Gastroesophageal sphincter (tissue), 4 donors: ENCODE measurements around the gene MPRIP. TPM values are rescaled to one million over a fixed set of nuclear protein-coding genes. Genes with fewer than 3 reads are reported as not detected.

ENCODE experiments used
- ATAC-seq: fragments of 150-250 bp; one replicate; pipeline ENCODE4 v1.9.1; 2016; ENCODE audit warnings: mild to moderate bottlenecking, moderate library complexity
- H3K27ac ChIP-seq, 4 donors: fragments of 200-600 bp; sonication (generic) in 3 of 4; 1 replicate in 3 of 4; 2 replicates in 1 of 4; pipeline ENCODE4 v1.5.1; 2016 to 2019
- H3K27me3 ChIP-seq: fragments of 200-600 bp; sonication (generic); one replicate; pipeline ENCODE4 v1.5.1; 2019
- H3K36me3 ChIP-seq, 2 donors: fragments of 200-600 bp; sonication (generic); one replicate each; pipeline ENCODE4 v1.5.1; 2019; ENCODE audit warnings: control low read depth in 1 of 2
- H3K4me1 ChIP-seq, 3 donors: fragments of 200-600 bp; sonication (generic); 1 replicate in 2 of 3; 2 replicates in 1 of 3; pipeline ENCODE4 v1.5.1; 2016 to 2019; ENCODE audit warnings: control low read depth in 2 of 3
- H3K4me3 ChIP-seq, 2 donors: fragments of 200-600 bp; sonication (generic); one replicate each; pipeline ENCODE4 v1.5.1; 2019; ENCODE audit warnings: mild to moderate bottlenecking in 1 of 2, moderate library complexity in 1 of 2
- H3K9me3 ChIP-seq, 3 donors: fragments of 200-600 bp; sonication (generic); one replicate each; pipeline ENCODE4 v1.5.1; 2017 to 2019; ENCODE audit warnings: control low read depth in 2 of 3
- EP300 ChIP-seq: sonication (generic); formaldehyde crosslinking; IDR thresholded peaks from one replicate; pipeline ENCODE4 v1.6.1; 2017; ENCODE audit warnings: antibody characterized with exemption, mild to moderate bottlenecking
- POLR2A ChIP-seq, 2 donors: fragments of 450-650 bp; IDR thresholded peaks; one replicate each; pipeline ENCODE4 v1.6.1; 2017; ENCODE audit warnings: antibody characterized with exemption in 2 of 2, mild to moderate bottlenecking in 2 of 2, moderate library complexity in 1 of 2
- POLR2AphosphoS5 ChIP-seq: sonication (generic); formaldehyde crosslinking; IDR thresholded peaks from one replicate; pipeline ENCODE4 v1.6.1; 2017; ENCODE audit warnings: antibody characterized with exemption
- WGBS, 2 donors: methylation state at CpG; one replicate each; pipeline ENCODE4 v1.1.5; 2018; ENCODE audit warnings: low coverage in 1 of 2; 5-methylcytosine and 5-hydroxymethylcytosine counted together
- total RNA-seq, 4 donors: library from RNA; depleted of rRNA; stranded (reverse); fragments of >200 nt; gene quantifications; one replicate each; pipeline ENCODE4 v1.1.0, GENCODE V29; 2016
- TF ChIP-seq, protein P1 (sequence below), 4 experiments: fragments of 200-600 bp in 2 of 4; fragments of 450-650 bp in 2 of 4; sonication (generic) in 1 of 4; IDR thresholded peaks; one replicate each; pipeline ENCODE4 v1.5.1; 2017 to 2019; ENCODE audit warnings: antibody characterized with exemption in 4 of 4, mild to moderate bottlenecking in 2 of 4, moderate library complexity in 2 of 4

Gene MPRIP
- total RNA-seq, 4 donors from 2014 or later, result 113 to 233 (median 155) TPM

DNA sequence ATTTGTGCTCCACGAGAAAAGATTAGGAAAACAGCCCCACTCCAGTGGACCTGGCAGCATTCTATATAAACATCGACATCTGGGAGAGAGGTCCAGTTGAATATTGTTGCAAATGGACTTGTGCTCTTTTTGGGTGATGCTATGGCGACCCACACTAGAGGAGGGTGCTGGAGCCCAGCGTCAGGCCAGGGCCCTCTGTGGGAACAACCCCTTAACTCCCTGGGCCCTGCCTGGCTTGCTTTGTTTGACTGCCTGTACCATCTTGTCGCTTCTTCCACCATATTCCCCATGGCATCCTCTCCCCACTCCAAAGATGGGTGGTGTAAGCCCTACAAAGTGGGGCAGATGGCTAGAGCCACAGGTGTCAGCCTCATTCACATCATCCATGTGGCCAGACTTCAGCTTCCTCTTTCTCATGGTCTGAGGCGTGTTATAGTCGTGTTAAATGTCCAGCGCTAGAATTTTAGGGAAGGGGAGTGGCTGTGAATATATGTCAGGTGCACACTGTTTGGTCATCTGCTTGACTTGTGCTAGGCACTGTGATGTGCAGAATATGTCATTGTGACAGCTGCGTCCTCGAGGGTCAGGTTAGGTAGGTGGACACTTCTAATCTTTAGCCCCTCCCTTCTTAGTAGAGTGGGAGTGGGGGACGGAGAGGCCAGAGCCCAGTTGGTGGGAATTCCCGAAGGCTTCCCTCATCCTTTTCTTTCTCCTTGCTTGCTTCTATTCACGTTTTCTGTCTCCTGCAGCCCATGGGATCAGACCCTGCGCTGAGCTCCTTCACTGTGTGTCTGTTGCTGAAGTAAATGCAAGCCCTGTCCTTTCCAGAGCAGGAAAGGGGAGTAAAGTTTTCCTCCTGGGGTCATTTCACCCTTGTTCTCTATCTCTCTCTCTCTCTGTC, 49.8 kb downstream of the MPRIP start:
- 20 to 68% methylated on average over 2 to 13 of the region's 14 CpGs for WGBS, 2 donors
- Histone ChIP-seq H3K27ac (peak overlapping the region in 1 of 4 donors; percentile 59), H3K9me3 (no peaks in the 10 kb centered on the region), H3K27me3 (no peaks in the 10 kb centered on the region), H3K4me1 (peaks cover 5 to 98% (median 18%) of the 10 kb centered on the region in 3 donors), H3K4me3 (no peak overlapping the region), H3K36me3 (peaks cover 0 to 22% of the 10 kb centered on the region in 2 donors)
- TF ChIP-seq POLR2AphosphoS5 (no peak), POLR2A (IDR thresholded peaks at IDR 0.05) (no peak), EP300 (no peak)
- TF ChIP-seq, protein P1, sequence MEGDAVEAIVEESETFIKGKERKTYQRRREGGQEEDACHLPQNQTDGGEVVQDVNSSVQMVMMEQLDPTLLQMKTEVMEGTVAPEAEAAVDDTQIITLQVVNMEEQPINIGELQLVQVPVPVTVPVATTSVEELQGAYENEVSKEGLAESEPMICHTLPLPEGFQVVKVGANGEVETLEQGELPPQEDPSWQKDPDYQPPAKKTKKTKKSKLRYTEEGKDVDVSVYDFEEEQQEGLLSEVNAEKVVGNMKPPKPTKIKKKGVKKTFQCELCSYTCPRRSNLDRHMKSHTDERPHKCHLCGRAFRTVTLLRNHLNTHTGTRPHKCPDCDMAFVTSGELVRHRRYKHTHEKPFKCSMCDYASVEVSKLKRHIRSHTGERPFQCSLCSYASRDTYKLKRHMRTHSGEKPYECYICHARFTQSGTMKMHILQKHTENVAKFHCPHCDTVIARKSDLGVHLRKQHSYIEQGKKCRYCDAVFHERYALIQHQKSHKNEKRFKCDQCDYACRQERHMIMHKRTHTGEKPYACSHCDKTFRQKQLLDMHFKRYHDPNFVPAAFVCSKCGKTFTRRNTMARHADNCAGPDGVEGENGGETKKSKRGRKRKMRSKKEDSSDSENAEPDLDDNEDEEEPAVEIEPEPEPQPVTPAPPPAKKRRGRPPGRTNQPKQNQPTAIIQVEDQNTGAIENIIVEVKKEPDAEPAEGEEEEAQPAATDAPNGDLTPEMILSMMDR (IDR thresholded peaks at IDR 0.05), result no peak
- no peak for ATAC-seq

DNA sequence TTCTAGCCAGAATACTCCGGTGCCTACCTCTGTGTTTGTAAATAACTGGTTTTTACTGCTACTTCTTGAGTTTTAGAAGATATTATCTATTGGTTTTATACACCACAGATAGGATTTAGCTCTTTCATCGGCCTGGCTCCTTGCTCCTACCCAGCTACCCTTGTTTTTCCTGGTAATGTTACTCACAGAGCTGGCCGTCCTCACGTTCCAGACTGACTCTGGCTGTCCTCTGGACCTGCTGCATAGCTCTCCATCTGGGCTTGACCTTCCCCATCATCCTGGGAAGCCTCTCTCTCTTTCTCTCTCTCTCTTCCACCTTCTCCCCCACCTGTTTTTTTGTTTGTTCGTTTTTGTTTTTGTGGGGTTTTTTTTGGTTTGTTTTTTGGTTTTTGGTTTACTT, 51.5 kb downstream of the MPRIP start:
- WGBS, 2 donors, result 40 to 65% methylated on average over 2 to 5 of the region's 5 CpGs
- H3K27ac ChIP-seq, result peak overlapping the region in 2 of 4 donors; percentile 15 to 59

DNA sequence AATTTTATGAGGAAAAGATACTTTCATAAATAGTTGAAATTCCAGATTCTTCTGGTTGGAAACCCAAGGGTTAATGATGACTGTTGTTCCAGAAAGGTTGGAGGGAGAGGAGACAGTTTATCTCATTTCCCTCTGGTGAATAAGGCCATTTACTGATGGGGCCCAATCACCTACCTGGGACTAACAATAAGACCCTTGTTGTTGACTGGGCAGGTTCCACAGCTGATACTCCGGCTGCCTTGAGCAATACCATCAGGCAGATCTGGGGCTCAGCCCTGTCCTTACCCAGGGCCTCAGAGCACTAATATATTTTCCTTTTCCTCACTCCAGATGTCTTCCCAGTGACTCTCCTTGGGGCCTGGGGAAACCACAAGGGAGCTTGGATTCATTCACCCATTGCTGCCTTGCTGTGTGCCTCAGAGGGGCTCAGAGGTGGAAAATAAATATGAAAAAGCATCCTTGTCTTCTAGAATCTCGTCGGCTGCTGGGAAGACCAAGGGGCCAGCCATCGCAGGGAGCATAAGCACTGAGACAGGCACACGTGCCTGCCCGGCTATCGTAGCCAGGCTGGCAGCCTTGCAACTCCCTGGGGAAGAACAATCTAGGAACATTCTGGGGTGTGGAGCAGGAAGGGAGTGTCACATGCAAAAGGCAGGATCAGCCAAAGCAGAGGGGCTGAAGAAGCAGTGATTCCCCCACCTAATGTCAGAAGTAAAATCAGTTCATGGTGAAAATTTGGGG, 54.4 kb downstream of the MPRIP start:
- no peak for ATAC-seq
- H3K36me3 ChIP-seq, result peaks cover 0 to 3% of the 10 kb centered on the region in 2 donors
- TF ChIP-seq POLR2A (IDR thresholded peaks at IDR 0.05) (no peak), EP300 (no peak)
- TF ChIP-seq, protein P1 (IDR thresholded peaks at IDR 0.05), result no peak
- WGBS, 2 donors, result 13 to 20% methylated on average over 1 to 5 of the region's 7 CpGs
- H3K27me3 ChIP-seq, result no peaks in the 10 kb centered on the region
- peak overlapping the region in 3 of 4 donors; percentile 29 to 77 (median 67) for H3K27ac ChIP-seq
- no peaks in the 10 kb centered on the region for H3K9me3 ChIP-seq
- peaks cover 5 to 94% (median 34%) of the 10 kb centered on the region in 3 donors for H3K4me1 ChIP-seq
- H3K4me3 ChIP-seq, result no peak overlapping the region

More for the DNA sequence above, 51.5 kb downstream of the MPRIP start:
- H3K4me3 ChIP-seq, result no peak overlapping the region
- no peak for ATAC-seq
- TF ChIP-seq, protein P1 (IDR thresholded peaks at IDR 0.05), result no peak
- TF ChIP-seq POLR2A (IDR thresholded peaks at IDR 0.05), result no peak
- no peak for TF ChIP-seq EP300
- TF ChIP-seq POLR2AphosphoS5, result no peak
- H3K9me3 ChIP-seq, result no peaks in the 10 kb centered on the region
- H3K4me1 ChIP-seq, result peaks cover 5 to 98% (median 28%) of the 10 kb centered on the region in 3 donors
- peaks cover 0 to 18% of the 10 kb centered on the region in 2 donors for H3K36me3 ChIP-seq
- no peaks in the 10 kb centered on the region for H3K27me3 ChIP-seq

DNA sequence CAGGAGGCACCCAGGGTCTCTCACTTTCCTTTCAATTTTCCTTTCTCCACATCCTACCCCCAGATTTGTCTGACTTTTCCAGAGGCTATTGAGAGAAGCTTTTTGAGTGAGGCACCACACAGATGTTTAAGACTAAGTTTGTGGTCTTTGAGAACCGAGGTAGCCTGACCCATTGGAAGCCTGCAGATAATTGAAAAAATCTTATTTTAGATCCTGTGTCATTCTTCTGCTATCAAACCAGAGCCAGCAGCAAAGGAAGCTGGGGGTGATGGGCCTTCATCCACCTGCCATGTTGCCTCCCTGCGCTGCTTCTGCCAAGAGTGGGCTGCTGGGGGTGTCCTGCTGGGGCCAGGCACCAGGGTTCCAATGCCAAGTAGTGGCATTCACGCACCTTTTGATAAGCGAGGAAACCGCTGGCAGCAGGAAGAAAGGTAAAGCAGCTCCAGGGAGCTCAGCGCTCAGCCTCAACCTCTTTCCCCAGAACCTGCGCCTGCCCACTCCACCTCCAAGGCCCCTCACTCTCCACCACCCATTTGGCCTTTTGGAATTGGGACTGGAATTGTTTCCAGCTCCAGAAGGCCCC, 55.6 kb downstream of the MPRIP start:
- 35 to 65% methylated on average over 2 of the region's 7 CpGs for WGBS, 2 donors
- H3K4me3 ChIP-seq, result no peak overlapping the region
- H3K27ac ChIP-seq, result peak overlapping the region in 3 of 4 donors; percentile 67 to 77 (median 76)
- ATAC-seq, result no peak
- TF ChIP-seq EP300, result no peak
- no peak for TF ChIP-seq POLR2AphosphoS5
- TF ChIP-seq, protein P1 (IDR thresholded peaks at IDR 0.05), result no peak
- no peak for TF ChIP-seq POLR2A (IDR thresholded peaks at IDR 0.05)
- H3K36me3 ChIP-seq, result peaks cover 0 to 3% of the 10 kb centered on the region in 2 donors
- no peaks in the 10 kb centered on the region for H3K9me3 ChIP-seq
- no peaks in the 10 kb centered on the region for H3K27me3 ChIP-seq
- H3K4me1 ChIP-seq, result peaks cover 5 to 94% (median 30%) of the 10 kb centered on the region in 3 donors
